ENCODE measurements around the gene S1PR2.

DNA sequence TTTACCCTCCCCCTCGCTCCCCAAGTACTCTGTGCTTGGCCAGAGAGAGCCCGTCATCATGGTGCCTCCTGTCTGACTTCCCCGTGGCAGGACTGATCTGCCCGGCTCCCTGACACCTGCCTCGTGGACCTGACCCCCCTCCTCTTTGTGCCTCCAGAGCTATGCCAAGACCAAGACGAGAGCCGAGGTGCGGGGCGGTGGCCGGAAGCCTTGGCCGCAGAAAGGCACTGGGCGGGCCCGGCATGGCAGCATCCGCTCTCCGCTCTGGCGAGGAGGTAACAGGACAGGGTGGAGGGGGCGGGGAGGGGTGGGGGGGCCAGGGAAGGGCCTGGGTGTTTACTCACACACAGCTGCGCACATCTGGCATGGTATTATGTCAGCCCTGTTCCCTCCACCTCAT lies 25.4 kb upstream of the S1PR2 start:
- TF ChIP-seq YY1 (IDR thresholded peaks at IDR 0.05) (no peak), EGR1 (IDR thresholded peaks at IDR 0.05; ENCODE audit: low read depth in 2 of 2) (no peak), TAF1 (conservative IDR thresholded peaks at IDR 0.05) (no peak)
- TF ChIP-seq, protein P1, sequence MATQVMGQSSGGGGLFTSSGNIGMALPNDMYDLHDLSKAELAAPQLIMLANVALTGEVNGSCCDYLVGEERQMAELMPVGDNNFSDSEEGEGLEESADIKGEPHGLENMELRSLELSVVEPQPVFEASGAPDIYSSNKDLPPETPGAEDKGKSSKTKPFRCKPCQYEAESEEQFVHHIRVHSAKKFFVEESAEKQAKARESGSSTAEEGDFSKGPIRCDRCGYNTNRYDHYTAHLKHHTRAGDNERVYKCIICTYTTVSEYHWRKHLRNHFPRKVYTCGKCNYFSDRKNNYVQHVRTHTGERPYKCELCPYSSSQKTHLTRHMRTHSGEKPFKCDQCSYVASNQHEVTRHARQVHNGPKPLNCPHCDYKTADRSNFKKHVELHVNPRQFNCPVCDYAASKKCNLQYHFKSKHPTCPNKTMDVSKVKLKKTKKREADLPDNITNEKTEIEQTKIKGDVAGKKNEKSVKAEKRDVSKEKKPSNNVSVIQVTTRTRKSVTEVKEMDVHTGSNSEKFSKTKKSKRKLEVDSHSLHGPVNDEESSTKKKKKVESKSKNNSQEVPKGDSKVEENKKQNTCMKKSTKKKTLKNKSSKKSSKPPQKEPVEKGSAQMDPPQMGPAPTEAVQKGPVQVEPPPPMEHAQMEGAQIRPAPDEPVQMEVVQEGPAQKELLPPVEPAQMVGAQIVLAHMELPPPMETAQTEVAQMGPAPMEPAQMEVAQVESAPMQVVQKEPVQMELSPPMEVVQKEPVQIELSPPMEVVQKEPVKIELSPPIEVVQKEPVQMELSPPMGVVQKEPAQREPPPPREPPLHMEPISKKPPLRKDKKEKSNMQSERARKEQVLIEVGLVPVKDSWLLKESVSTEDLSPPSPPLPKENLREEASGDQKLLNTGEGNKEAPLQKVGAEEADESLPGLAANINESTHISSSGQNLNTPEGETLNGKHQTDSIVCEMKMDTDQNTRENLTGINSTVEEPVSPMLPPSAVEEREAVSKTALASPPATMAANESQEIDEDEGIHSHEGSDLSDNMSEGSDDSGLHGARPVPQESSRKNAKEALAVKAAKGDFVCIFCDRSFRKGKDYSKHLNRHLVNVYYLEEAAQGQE (IDR thresholded peaks at IDR 0.05), result no peak
- TF ChIP-seq, protein P2, sequence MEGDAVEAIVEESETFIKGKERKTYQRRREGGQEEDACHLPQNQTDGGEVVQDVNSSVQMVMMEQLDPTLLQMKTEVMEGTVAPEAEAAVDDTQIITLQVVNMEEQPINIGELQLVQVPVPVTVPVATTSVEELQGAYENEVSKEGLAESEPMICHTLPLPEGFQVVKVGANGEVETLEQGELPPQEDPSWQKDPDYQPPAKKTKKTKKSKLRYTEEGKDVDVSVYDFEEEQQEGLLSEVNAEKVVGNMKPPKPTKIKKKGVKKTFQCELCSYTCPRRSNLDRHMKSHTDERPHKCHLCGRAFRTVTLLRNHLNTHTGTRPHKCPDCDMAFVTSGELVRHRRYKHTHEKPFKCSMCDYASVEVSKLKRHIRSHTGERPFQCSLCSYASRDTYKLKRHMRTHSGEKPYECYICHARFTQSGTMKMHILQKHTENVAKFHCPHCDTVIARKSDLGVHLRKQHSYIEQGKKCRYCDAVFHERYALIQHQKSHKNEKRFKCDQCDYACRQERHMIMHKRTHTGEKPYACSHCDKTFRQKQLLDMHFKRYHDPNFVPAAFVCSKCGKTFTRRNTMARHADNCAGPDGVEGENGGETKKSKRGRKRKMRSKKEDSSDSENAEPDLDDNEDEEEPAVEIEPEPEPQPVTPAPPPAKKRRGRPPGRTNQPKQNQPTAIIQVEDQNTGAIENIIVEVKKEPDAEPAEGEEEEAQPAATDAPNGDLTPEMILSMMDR (IDR thresholded peaks at IDR 0.05; ENCODE audit: low read depth, low read length, missing input control), result no peak
